GM13976 (cell line): ENCODE measurements around the gene ZNF827.

Experiments used
- DNase-seq: peaks from one replicate; pipeline ENCODE4 v3.0.0; 2012; ENCODE audit warnings: low spot score
- in situ Hi-C: fragments of 300-500 bp; cut with MboI; formaldehyde crosslinking; loops from one replicate; pipeline ENCODE4 v1.12.0; 2022; ENCODE audit warnings: low sequenced_read_pairs, mixed read lengths, inconsistent platforms; ENCODE audit not compliant: unreplicated experiment
- TF ChIP-seq, protein P1 (sequence below): IDR thresholded peaks from 2 replicates; pipeline ENCODE4 v1.5.1; 2012; ENCODE audit warnings: borderline replicate concordance, mild to moderate bottlenecking; ENCODE audit not compliant: insufficient read depth; ENCODE audit errors: extremely low read depth, missing control alignments, control extremely low read depth

The ZNF827 gene

DNA sequence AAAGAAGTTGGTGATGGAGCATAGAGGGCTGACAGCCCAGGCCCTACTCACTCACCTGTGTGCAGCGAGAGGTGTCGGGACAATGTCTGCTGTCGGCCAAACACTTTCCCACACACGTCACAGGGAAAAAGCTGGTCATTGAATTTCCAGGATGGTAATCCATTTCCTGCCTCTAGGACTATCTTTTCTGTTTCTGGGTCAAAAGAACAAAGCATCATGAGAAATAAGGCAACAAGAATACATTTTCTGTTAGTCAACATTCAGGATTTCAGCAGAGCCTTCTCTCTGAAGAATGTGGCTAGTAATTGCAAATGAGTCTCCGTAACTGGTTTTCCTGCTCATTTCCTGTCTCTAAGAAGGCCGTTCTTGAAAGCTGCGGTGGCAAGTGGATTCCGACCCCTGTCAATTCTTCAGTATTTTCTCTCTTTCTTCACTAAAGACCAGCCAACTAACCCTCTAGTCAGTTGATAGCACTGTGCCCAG, 159.3 kb downstream of the ZNF827 start:
- DNase-seq: no peak
- TF ChIP-seq, protein P1, sequence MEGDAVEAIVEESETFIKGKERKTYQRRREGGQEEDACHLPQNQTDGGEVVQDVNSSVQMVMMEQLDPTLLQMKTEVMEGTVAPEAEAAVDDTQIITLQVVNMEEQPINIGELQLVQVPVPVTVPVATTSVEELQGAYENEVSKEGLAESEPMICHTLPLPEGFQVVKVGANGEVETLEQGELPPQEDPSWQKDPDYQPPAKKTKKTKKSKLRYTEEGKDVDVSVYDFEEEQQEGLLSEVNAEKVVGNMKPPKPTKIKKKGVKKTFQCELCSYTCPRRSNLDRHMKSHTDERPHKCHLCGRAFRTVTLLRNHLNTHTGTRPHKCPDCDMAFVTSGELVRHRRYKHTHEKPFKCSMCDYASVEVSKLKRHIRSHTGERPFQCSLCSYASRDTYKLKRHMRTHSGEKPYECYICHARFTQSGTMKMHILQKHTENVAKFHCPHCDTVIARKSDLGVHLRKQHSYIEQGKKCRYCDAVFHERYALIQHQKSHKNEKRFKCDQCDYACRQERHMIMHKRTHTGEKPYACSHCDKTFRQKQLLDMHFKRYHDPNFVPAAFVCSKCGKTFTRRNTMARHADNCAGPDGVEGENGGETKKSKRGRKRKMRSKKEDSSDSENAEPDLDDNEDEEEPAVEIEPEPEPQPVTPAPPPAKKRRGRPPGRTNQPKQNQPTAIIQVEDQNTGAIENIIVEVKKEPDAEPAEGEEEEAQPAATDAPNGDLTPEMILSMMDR: no peak
- in situ Hi-C loops: no loop called here

GRCh38 chr4:145776208-145776607, 162.4 kb downstream of the ZNF827 start:
- no peak for DNase-seq
- in situ Hi-C loops: no loop called here
- TF ChIP-seq, protein P1: no peak

- DNase-seq: no peak
- TF ChIP-seq, protein P1: no peak
- in situ Hi-C loops: no loop called here
Observed at GRCh38 chr4:145775406-145775805, 163.2 kb downstream of the ZNF827 start.

DNA sequence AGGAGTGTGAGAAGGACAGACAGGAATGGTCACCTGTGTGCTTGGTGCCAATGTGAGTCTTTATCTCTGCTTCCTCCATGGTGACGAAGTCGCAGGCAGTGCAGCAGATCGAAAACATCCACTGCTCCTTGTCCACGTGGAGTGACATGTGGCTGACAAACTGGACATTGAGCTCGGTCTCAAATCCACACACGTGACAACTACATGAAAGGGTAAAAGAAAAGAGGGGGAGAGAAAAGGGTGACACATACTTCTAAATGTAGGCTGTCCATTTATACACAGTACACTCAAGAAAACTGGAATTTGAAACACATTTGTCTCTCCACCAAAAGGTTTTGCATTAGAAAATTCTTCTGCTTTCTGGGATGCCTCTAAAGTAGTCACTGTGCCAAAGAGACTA, 164.2 kb downstream of the ZNF827 start:
- in situ Hi-C loops: no loop called here
- DNase-seq: no peak

GRCh38 chr4:145773581-145774234, 164.9 kb downstream of the ZNF827 start:
- DNase-seq: no peak
- in situ Hi-C loops: no loop called here

More for the DNA sequence above, 164.2 kb downstream of the ZNF827 start:
- TF ChIP-seq, protein P1: no peak

DNA sequence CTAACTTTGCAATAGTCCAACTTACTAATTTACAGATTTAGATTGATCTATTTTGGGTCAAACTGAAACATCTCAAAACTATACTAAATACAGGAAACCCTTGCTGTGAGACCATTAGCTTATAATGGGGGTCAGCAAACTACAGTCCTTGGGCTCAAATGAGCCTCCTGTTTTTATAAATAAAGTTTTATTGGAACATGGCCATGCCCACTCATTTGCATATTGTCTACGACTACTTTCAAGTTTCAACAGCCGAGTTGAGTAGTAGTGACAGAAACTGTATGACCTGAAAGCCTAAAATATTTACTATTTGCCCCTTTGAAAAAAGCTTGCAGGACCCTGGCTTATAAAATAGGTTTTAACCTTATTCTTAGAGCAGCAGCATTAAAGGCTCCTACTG, 166.3 kb downstream of the ZNF827 start:
- DNase-seq: no peak
- TF ChIP-seq, protein P1: no peak
- in situ Hi-C loops: no loop called here

More at GRCh38 chr4:145773581-145774234, 164.9 kb downstream of the ZNF827 start:
- TF ChIP-seq, protein P1: no peak
